Sigmoid colon (tissue), 4 donors: Measurements from ENCODE around the gene FAM234A.

ENCODE experiments used
- POLR2AphosphoS5 ChIP-seq, 4 donors: sonication (generic); formaldehyde crosslinking; IDR thresholded peaks; one replicate each; pipeline ENCODE4 v1.6.1; 2017; ENCODE audit warnings: antibody characterized with exemption in 4 of 4
- TF ChIP-seq, protein P1 (sequence below), 4 experiments: fragments of 450-650 bp in 3 of 4; fragments of 200-600 bp in 1 of 4; IDR thresholded peaks; one replicate each; pipeline ENCODE4 v1.5.1; 2016 to 2019; ENCODE audit warnings: antibody characterized with exemption in 4 of 4, mild to moderate bottlenecking in 3 of 4, moderate library complexity in 2 of 4

GRCh38 chr16:314351-314750 lies 79.7 kb downstream of the FAM234A start:
- TF ChIP-seq, protein P1, sequence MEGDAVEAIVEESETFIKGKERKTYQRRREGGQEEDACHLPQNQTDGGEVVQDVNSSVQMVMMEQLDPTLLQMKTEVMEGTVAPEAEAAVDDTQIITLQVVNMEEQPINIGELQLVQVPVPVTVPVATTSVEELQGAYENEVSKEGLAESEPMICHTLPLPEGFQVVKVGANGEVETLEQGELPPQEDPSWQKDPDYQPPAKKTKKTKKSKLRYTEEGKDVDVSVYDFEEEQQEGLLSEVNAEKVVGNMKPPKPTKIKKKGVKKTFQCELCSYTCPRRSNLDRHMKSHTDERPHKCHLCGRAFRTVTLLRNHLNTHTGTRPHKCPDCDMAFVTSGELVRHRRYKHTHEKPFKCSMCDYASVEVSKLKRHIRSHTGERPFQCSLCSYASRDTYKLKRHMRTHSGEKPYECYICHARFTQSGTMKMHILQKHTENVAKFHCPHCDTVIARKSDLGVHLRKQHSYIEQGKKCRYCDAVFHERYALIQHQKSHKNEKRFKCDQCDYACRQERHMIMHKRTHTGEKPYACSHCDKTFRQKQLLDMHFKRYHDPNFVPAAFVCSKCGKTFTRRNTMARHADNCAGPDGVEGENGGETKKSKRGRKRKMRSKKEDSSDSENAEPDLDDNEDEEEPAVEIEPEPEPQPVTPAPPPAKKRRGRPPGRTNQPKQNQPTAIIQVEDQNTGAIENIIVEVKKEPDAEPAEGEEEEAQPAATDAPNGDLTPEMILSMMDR (IDR thresholded peaks at IDR 0.05) = no peak
- no peak for TF ChIP-seq POLR2AphosphoS5 (IDR thresholded peaks at IDR 0.05)
